Hindlimb muscle (tissue), 1 donor: ENCODE measurements around the gene COX7C. TPM values are rescaled to one million over a fixed set of nuclear protein-coding genes. Genes with fewer than 3 reads are reported as not detected.

Source experiments
- DNase-seq: peaks from one replicate; pipeline ENCODE4 v3.0.0-alpha.2; 2013
- polyA plus RNA-seq: library from polyadenylated mRNA; unstranded; fragments of 120-200 nt; gene quantifications from one replicate; pipeline ENCODE4 v1.2.1, GENCODE V29; 2013; ENCODE audit not compliant: insufficient read length

The COX7C gene
- polyA plus RNA-seq, 1 donor, result 754 TPM

GRCh38 chr5:86665984-86666760, 48.4 kb downstream of the COX7C start:
- no peak for DNase-seq

GRCh38 chr5:86666981-86667380, 49.2 kb downstream of the COX7C start:
- DNase-seq, result no peak
